HG02763 (cell line): Measurements from ENCODE around the gene ANKS1A.

ENCODE experiments used
- ATAC-seq: cut with Tn5 transposase; IDR thresholded peaks from one replicate; pipeline ENCODE4 v1.9.1; 2021; ENCODE audit warnings: mild to moderate bottlenecking, moderate library complexity; ENCODE audit not compliant: unreplicated experiment

Gene ANKS1A

GRCh38 chr6:34953061-34954025 is 64.3 kb downstream of the ANKS1A start:
- no peak for ATAC-seq

GRCh38 chr6:34955442-34955841 is 66.4 kb downstream of the ANKS1A start:
- no peak for ATAC-seq

- no peak for ATAC-seq
These were observed 68.3 kb downstream of the ANKS1A start for GRCh38 chr6:34957231-34957783.

- ATAC-seq: no peak
These were observed 69.7 kb downstream of the ANKS1A start for GRCh38 chr6:34958734-34959133.

GRCh38 chr6:34959224-34959623 is 70.2 kb downstream of the ANKS1A start:
- ATAC-seq: no peak

- no peak for ATAC-seq
These were observed 72.0 kb downstream of the ANKS1A start for GRCh38 chr6:34961082-34961481.

GRCh38 chr6:34961574-34961973 is 72.5 kb downstream of the ANKS1A start:
- no peak for ATAC-seq

GRCh38 chr6:34964564-34964963 is 75.5 kb downstream of the ANKS1A start:
- no peak for ATAC-seq

- ATAC-seq: no peak
These were observed 78.4 kb downstream of the ANKS1A start for GRCh38 chr6:34967461-34967860.

GRCh38 chr6:34969662-34970265 is 80.7 kb downstream of the ANKS1A start:
- no peak for ATAC-seq

GRCh38 chr6:34970488-34970887 is 81.4 kb downstream of the ANKS1A start:
- no peak for ATAC-seq

GRCh38 chr6:34970957-34971356 is 81.9 kb downstream of the ANKS1A start:
- no peak for ATAC-seq

GRCh38 chr6:34973547-34974248 is 84.6 kb downstream of the ANKS1A start:
- no peak for ATAC-seq

- ATAC-seq: no peak
These were observed 85.2 kb downstream of the ANKS1A start for GRCh38 chr6:34974249-34974642.

GRCh38 chr6:34976239-34976638 is 87.2 kb downstream of the ANKS1A start:
- ATAC-seq: no peak

GRCh38 chr6:34979218-34979617 is 90.2 kb downstream of the ANKS1A start:
- ATAC-seq: no peak

- no peak for ATAC-seq
These were observed 90.9 kb downstream of the ANKS1A start for GRCh38 chr6:34979994-34980393.

GRCh38 chr6:34981366-34981765 is 92.3 kb downstream of the ANKS1A start:
- ATAC-seq: no peak

GRCh38 chr6:34981951-34982350 is 92.9 kb downstream of the ANKS1A start:
- ATAC-seq: no peak

- no peak for ATAC-seq
These were observed 93.4 kb downstream of the ANKS1A start for GRCh38 chr6:34982424-34982852.

- no peak for ATAC-seq
These were observed 95.4 kb downstream of the ANKS1A start for GRCh38 chr6:34984416-34984815.
